ENCODE measurements around the gene ALOX5AP.

Gene ALOX5AP

GRCh38 chr13:30796132-30796572, 60.8 kb downstream of the ALOX5AP start:
- H3K27ac Mint-ChIP-seq, result peak overlapping the region in 1 of 3 experiments; percentile 37
- H3K36me3 Mint-ChIP-seq (ENCODE audit: low read depth), result no peaks in the 10 kb centered on the region
- H3K4me1 Mint-ChIP-seq, result peaks cover 56% of the 10 kb centered on the region
- TF ChIP-seq CTCF (IDR thresholded peaks at IDR 0.05; ENCODE audit: unreplicated experiment in 3 of 3), result no peak
- peaks cover 9% of the 10 kb centered on the region for H3K27me3 Mint-ChIP-seq (ENCODE audit: low read depth)
- no peaks in the 10 kb centered on the region for H3K9me3 Mint-ChIP-seq
- no peak overlapping the region for H3K4me3 Mint-ChIP-seq

GRCh38 chr13:30796631-30797601, 61.6 kb downstream of the ALOX5AP start:
- H3K4me3 Mint-ChIP-seq, result no peak overlapping the region
- H3K27me3 Mint-ChIP-seq (ENCODE audit: low read depth), result peaks cover 6% of the 10 kb centered on the region
- peaks cover 56% of the 10 kb centered on the region for H3K4me1 Mint-ChIP-seq
- H3K27ac Mint-ChIP-seq, result peak overlapping the region in 2 of 3 experiments; percentile 37 to 60
- H3K36me3 Mint-ChIP-seq (ENCODE audit: low read depth), result no peaks in the 10 kb centered on the region
- no peaks in the 10 kb centered on the region for H3K9me3 Mint-ChIP-seq
- TF ChIP-seq CTCF (IDR thresholded peaks at IDR 0.05; ENCODE audit: unreplicated experiment in 3 of 3), result no peak

GRCh38 chr13:30797847-30798535, 62.6 kb downstream of the ALOX5AP start:
- Mint-ChIP-seq H3K4me1 (peaks cover 52% of the 10 kb centered on the region), H3K4me3 (no peak overlapping the region), H3K9me3 (no peaks in the 10 kb centered on the region), H3K36me3 (ENCODE audit: low read depth) (no peaks in the 10 kb centered on the region), H3K27me3 (ENCODE audit: low read depth) (peaks cover 3% of the 10 kb centered on the region), H3K27ac (peak overlapping the region in 2 of 3 experiments; percentile 37 to 74)
- TF ChIP-seq CTCF (IDR thresholded peaks at IDR 0.05; ENCODE audit: unreplicated experiment in 3 of 3), result no peak

- H3K27ac Mint-ChIP-seq, result peak overlapping the region; percentile 81 to 94 (median 94)
- H3K4me3 Mint-ChIP-seq, result peak overlapping the region in 1 of 3 experiments; percentile 6
Measured at GRCh38 chr13:30798776-30799355, 63.5 kb downstream of the ALOX5AP start.

GRCh38 chr13:30799356-30799824, 64.0 kb downstream of the ALOX5AP start:
- Mint-ChIP-seq H3K9me3 (no peaks in the 10 kb centered on the region), H3K36me3 (ENCODE audit: low read depth) (no peaks in the 10 kb centered on the region)

More at GRCh38 chr13:30798776-30799355, 63.5 kb downstream of the ALOX5AP start:
- peaks cover 59% of the 10 kb centered on the region for H3K4me1 Mint-ChIP-seq
- H3K36me3 Mint-ChIP-seq (ENCODE audit: low read depth), result no peaks in the 10 kb centered on the region
- H3K27me3 Mint-ChIP-seq (ENCODE audit: low read depth), result peaks cover 3% of the 10 kb centered on the region
- no peak for TF ChIP-seq CTCF (IDR thresholded peaks at IDR 0.05; ENCODE audit: unreplicated experiment in 3 of 3)
- H3K9me3 Mint-ChIP-seq, result no peaks in the 10 kb centered on the region

More at GRCh38 chr13:30799356-30799824, 64.0 kb downstream of the ALOX5AP start:
- no peak for TF ChIP-seq CTCF (IDR thresholded peaks at IDR 0.05; ENCODE audit: unreplicated experiment in 3 of 3)
- Mint-ChIP-seq H3K27ac (peak overlapping the region; percentile 81 to 94 (median 94)), H3K4me3 (peak overlapping the region in 1 of 3 experiments; percentile 6), H3K27me3 (ENCODE audit: low read depth) (peaks cover 3% of the 10 kb centered on the region), H3K4me1 (peaks cover 64% of the 10 kb centered on the region)
